ENCODE data around the gene POFUT2.
"Not testable (repeated sequence)": the region's sequence is repeated elsewhere in the genome, so short reads cannot be mapped to it uniquely, and the experiment has no call there.

Gene POFUT2

DNA sequence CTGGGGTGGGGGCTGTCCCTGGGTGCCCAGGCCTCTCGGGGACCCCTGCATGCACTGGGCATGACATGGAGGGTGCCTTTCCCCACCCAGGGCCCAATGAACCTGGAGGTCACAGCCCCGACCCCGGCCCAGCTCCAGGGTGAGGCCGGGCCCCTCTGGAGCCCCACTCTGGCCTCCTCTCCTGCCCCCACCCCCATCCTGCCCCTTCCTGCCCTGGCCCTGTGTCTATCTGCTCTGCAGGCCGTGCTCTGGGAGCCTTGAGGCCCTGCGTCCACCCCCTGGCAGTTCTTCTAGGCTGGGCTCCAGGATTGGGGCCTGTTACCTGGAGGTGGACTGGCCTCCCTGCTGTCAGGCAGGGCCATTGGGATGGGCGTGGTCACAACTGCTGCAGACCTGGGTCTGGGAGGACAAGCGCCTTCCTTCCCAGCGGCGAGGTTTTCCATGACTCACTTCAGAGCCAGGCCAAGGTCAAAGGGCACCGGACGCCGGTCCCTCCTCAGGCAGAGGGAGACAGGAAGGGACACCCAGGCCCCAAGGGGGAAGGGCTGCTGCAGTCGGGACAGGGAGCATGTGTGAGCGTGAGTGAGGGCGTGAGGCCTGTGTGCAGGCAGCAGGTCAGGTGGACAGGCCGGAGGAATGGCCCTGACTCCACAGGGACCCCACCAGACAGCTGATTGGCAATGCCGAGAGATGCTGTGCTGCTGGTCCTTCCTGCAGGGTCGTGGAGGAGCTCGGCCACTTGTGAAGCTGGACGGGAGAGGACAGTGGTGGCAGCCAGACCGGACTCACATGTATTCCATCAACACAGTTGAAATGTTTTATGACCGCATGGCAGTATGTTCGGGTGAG is 31.1 kb upstream of the POFUT2 start:
- Histone ChIP-seq H3K27me3 (ENCODE audit: control insufficient read depth in 2 of 2, insufficient read depth in 2 of 2, low read length in 2 of 2) (no peaks in the 10 kb centered on the region), H3K4me1 (ENCODE audit: control insufficient read depth in 2 of 2, insufficient read depth in 2 of 2, low read length in 2 of 2) (peaks cover 8 to 19% of the 10 kb centered on the region in 2 donors), H3K9me3 (ENCODE audit: control insufficient read depth in 2 of 2, low read length in 2 of 2) (no peaks in the 10 kb centered on the region), H3K27ac (ENCODE audit: low read depth in 2 of 2, low read length in 2 of 2) (peak overlapping the region; percentile 54 to 77), H3K4me3 (ENCODE audit: low read length in 2 of 2) (no peak overlapping the region), H3K36me3 (ENCODE audit: control insufficient read depth in 2 of 2, insufficient read depth in 2 of 2, low read length in 2 of 2) (no peaks in the 10 kb centered on the region), H3K9ac (ENCODE audit: low read depth in 1 of 2, low read length in 2 of 2) (no peak overlapping the region)

DNA sequence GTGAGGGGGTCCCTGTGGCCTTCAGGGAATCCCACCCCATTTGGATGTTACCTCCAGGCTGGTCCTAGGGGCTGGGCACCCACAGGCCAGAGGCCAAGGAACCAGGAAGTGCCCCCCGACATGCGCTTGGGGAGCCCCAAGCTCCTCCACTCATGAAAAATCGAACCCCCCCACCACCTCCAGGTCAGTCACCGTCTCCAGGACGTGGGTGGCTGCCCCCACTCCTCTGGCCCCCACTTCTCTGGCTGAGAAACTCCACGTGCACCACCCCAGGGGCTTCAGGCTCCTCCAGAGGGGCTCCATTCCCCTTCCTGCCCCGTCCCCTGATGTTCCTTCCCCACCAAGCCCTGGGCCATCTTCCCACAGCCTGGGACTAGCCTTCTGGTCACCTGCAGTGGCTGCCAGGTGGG is 30.5 kb upstream of the POFUT2 start:
- no peaks in the 10 kb centered on the region for H3K36me3 ChIP-seq (ENCODE audit: control insufficient read depth in 2 of 2, insufficient read depth in 2 of 2, low read length in 2 of 2)
- no peaks in the 10 kb centered on the region for H3K9me3 ChIP-seq (ENCODE audit: control insufficient read depth in 2 of 2, low read length in 2 of 2)
- peak overlapping the region; percentile 54 to 77 for H3K27ac ChIP-seq (ENCODE audit: low read depth in 2 of 2, low read length in 2 of 2)
- H3K4me3 ChIP-seq (ENCODE audit: low read length in 2 of 2), result no peak overlapping the region
- H3K27me3 ChIP-seq (ENCODE audit: control insufficient read depth in 2 of 2, insufficient read depth in 2 of 2, low read length in 2 of 2), result no peaks in the 10 kb centered on the region
- H3K9ac ChIP-seq (ENCODE audit: low read depth in 1 of 2, low read length in 2 of 2), result peak overlapping the region in 1 of 2 donors; percentile 2
- H3K4me1 ChIP-seq (ENCODE audit: control insufficient read depth in 2 of 2, insufficient read depth in 2 of 2, low read length in 2 of 2), result peaks cover 4 to 17% of the 10 kb centered on the region in 2 donors

DNA sequence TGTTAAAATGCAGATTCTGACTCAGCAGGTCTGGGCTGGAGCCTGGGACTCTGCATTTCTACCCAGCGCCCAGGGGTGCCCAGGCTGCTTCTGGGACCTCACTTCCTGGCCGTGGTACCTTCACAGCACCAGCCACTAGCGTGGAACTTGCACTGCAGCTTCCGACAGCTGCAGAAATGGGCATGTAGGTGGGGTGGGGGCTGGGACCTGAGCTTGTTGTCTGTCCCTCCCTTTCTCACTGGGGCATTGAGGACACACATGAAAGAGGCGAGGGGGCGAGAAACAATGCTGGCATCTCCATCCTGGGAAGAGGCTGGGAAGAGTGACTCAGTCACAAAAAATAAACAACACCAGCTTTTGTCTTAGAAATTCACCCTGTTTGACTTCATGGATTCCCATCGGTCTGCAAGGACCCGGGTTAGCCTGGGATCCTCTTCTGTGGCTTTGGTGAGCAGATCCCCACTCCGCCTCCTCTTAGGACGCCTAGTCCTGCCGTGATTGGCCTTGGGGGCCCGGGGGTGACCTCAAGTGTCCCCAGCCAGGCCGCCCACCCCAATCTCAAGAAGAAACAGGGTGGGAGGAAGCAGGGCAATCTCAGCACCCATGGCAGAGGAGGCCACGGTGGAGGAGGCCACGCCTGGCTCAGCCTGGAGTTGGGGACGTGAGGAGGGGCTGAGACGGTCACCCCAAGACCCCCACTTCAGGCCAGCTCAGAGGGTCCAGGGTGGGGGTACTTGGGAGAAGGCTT is 29.9 kb upstream of the POFUT2 start:
- Histone ChIP-seq H3K9ac (ENCODE audit: low read depth in 1 of 2, low read length in 2 of 2) (peak overlapping the region in 1 of 2 donors; percentile 2), H3K4me3 (ENCODE audit: low read length in 2 of 2) (no peak overlapping the region), H3K36me3 (ENCODE audit: control insufficient read depth in 2 of 2, insufficient read depth in 2 of 2, low read length in 2 of 2) (no peaks in the 10 kb centered on the region), H3K4me1 (ENCODE audit: control insufficient read depth in 2 of 2, insufficient read depth in 2 of 2, low read length in 2 of 2) (peaks cover 4 to 17% of the 10 kb centered on the region in 2 donors), H3K9me3 (ENCODE audit: control insufficient read depth in 2 of 2, low read length in 2 of 2) (no peaks in the 10 kb centered on the region), H3K27ac (ENCODE audit: low read depth in 2 of 2, low read length in 2 of 2) (peak overlapping the region; percentile 42 to 54), H3K27me3 (ENCODE audit: control insufficient read depth in 2 of 2, insufficient read depth in 2 of 2, low read length in 2 of 2) (no peaks in the 10 kb centered on the region)

DNA sequence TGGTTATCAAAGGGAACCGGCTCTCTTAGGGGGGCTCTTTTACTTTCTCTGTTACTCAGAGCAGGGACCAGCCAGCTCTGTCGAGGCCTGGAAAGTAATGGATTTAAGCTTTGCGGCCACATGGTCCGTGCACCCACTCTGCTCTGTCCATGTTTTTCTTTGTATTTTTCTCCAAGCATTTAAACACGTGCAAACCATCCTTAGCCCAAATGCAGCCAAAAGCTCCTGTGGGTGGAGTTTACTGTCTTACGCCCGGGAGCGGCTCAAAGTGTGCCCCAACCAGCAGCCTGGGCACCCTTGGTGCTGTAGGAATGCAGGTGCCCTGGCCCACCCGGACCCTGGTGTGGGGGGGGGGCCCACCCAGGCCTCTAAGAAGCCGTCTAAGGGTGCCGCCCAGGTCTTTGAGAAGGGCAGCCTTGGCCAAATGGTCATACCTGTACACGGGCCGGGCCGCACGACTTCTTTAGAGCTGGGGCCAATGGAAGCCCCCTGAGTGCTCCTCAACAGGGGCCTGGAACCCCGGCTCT is 29.2 kb upstream of the POFUT2 start:
- no peak overlapping the region for H3K4me3 ChIP-seq (ENCODE audit: low read length in 2 of 2)
- H3K27me3 ChIP-seq (ENCODE audit: control insufficient read depth in 2 of 2, insufficient read depth in 2 of 2, low read length in 2 of 2), result no peaks in the 10 kb centered on the region
- no peak overlapping the region for H3K9ac ChIP-seq (ENCODE audit: low read depth in 1 of 2, low read length in 2 of 2)
- no peaks in the 10 kb centered on the region for H3K36me3 ChIP-seq (ENCODE audit: control insufficient read depth in 2 of 2, insufficient read depth in 2 of 2, low read length in 2 of 2)
- H3K27ac ChIP-seq (ENCODE audit: low read depth in 2 of 2, low read length in 2 of 2), result peak overlapping the region; percentile 39 to 54
- peaks cover 0 to 17% of the 10 kb centered on the region in 2 donors for H3K4me1 ChIP-seq (ENCODE audit: control insufficient read depth in 2 of 2, insufficient read depth in 2 of 2, low read length in 2 of 2)
- no peaks in the 10 kb centered on the region for H3K9me3 ChIP-seq (ENCODE audit: control insufficient read depth in 2 of 2, low read length in 2 of 2)

DNA sequence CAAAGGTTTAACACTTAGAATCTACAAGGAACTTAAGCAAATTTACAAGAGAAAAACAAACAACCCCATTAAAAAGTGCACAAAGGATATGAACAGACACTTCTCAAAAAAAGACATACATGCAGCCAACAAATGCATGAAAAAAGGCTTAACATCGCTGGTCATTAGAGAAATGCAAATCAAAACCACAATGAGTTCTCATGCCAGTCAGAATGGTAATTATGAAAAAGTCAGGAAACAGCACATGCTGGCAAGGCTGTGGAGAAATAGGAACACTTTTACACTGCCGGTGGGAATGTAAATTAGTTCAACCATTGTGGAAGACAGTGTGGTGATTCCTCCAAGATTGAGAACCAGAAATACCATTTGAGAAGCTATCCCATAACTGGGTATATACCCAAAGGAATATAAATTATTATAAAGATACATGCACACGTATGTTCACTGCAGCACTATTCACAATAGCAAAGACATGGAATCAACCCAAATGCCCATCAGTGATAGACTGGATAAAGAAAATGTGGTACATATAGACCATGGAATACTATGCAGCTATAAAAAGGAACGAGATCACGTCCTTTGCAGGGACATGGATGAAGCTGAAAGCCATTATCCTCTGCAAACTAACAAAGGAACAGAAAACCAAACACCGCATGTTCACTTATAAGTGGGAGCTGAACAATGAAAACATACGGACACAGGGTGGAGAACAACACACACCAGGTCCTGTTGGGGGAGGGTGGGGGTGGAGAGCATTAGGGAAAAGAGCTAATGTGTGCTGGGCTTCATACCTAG is 28.2 kb upstream of the POFUT2 start:
- H3K27me3 ChIP-seq (ENCODE audit: control insufficient read depth in 2 of 2, insufficient read depth in 2 of 2, low read length in 2 of 2); H3K36me3 ChIP-seq (ENCODE audit: control insufficient read depth in 2 of 2, insufficient read depth in 2 of 2, low read length in 2 of 2); H3K9me3 ChIP-seq (ENCODE audit: control insufficient read depth in 2 of 2, low read length in 2 of 2); H3K27ac ChIP-seq (ENCODE audit: low read depth in 2 of 2, low read length in 2 of 2); H3K4me3 ChIP-seq (ENCODE audit: low read length in 2 of 2); H3K9ac ChIP-seq (ENCODE audit: low read depth in 1 of 2, low read length in 2 of 2): not testable (repeated sequence)
- H3K4me1 ChIP-seq (ENCODE audit: control insufficient read depth in 2 of 2, insufficient read depth in 2 of 2, low read length in 2 of 2), result peaks cover 0 to 17% of the 10 kb centered on the region in 2 donors

DNA sequence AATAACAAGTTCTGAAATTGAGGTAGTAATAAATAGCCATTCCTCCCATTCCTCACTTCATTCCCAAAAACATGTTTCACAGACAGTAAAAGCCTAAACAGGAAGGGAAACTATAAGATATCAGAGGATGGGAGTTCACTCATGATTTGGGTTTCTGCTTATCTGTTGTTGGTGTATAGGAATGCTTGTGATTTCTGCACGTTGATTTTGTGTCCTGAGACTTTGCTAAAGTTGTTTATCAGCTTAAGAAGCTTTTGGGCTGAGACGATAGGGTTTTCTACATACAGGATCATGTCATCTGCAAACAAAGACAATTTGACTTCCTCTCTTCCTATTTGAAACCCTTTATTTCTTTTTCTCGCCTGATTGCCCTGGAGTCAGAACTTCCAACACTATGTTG is 26.0 kb upstream of the POFUT2 start:
- Histone ChIP-seq H3K9ac (ENCODE audit: low read depth in 1 of 2, low read length in 2 of 2) (no peak overlapping the region), H3K4me3 (ENCODE audit: low read length in 2 of 2) (no peak overlapping the region), H3K36me3 (ENCODE audit: control insufficient read depth in 2 of 2, insufficient read depth in 2 of 2, low read length in 2 of 2) (no peaks in the 10 kb centered on the region)

DNA sequence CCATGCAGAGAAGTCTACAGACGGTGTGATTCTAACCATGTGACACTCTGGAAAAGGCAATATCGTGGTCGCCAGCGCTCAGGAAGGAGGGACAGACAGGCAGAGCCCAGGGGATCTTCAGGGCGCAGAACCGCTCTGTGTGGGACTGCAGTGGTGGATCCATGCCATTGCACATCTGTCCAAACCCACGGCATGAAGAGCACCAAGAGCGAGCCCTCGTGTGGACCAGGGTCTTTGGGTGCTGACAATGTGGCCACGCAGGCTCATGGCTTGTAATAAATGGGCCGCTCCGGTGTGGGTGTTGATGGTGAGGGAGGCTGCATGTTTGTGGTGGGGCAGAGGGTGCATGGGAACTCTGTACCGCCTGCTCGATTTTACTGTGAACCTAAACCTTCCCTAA is 25.3 kb upstream of the POFUT2 start:
- Histone ChIP-seq H3K4me3 (ENCODE audit: low read length in 2 of 2) (no peak overlapping the region), H3K27me3 (ENCODE audit: control insufficient read depth in 2 of 2, insufficient read depth in 2 of 2, low read length in 2 of 2) (no peaks in the 10 kb centered on the region), H3K27ac (ENCODE audit: low read depth in 2 of 2, low read length in 2 of 2) (no peak overlapping the region), H3K36me3 (ENCODE audit: control insufficient read depth in 2 of 2, insufficient read depth in 2 of 2, low read length in 2 of 2) (no peaks in the 10 kb centered on the region), H3K9ac (ENCODE audit: low read depth in 1 of 2, low read length in 2 of 2) (no peak overlapping the region), H3K4me1 (ENCODE audit: control insufficient read depth in 2 of 2, insufficient read depth in 2 of 2, low read length in 2 of 2) (peaks cover 11 to 12% of the 10 kb centered on the region in 2 donors), H3K9me3 (ENCODE audit: control insufficient read depth in 2 of 2, low read length in 2 of 2) (no peaks in the 10 kb centered on the region)

More for the DNA sequence above, 26.0 kb upstream of the POFUT2 start:
- H3K9me3 ChIP-seq (ENCODE audit: control insufficient read depth in 2 of 2, low read length in 2 of 2), result no peaks in the 10 kb centered on the region
- peaks cover 6 to 9% of the 10 kb centered on the region in 2 donors for H3K4me1 ChIP-seq (ENCODE audit: control insufficient read depth in 2 of 2, insufficient read depth in 2 of 2, low read length in 2 of 2)
- H3K27me3 ChIP-seq (ENCODE audit: control insufficient read depth in 2 of 2, insufficient read depth in 2 of 2, low read length in 2 of 2), result no peaks in the 10 kb centered on the region
- no peak overlapping the region for H3K27ac ChIP-seq (ENCODE audit: low read depth in 2 of 2, low read length in 2 of 2)

DNA sequence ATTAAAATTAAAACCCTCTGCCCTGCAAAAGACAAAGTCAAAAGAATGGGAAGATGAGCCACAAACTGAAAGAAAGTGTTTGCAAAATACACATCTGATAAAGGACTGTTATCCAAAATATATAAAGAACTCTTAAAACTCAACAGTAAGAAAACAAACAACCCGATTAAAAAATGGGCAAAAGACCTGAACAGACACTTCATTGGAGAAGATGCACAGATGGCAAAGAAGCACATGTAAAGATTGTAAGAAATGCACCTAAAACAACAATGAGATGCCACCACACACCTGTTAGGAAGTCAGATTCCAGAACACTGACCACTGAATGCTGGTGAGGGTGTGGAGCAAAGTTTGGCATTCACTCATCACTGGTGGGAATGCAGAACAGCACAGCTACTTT is 24.6 kb upstream of the POFUT2 start:
- H3K4me3 ChIP-seq (ENCODE audit: low read length in 2 of 2), result no peak overlapping the region
- no peak overlapping the region for H3K27ac ChIP-seq (ENCODE audit: low read depth in 2 of 2, low read length in 2 of 2)
- H3K4me1 ChIP-seq (ENCODE audit: control insufficient read depth in 2 of 2, insufficient read depth in 2 of 2, low read length in 2 of 2), result peaks cover 11% of the 10 kb centered on the region in 2 donors
- H3K36me3 ChIP-seq (ENCODE audit: control insufficient read depth in 2 of 2, insufficient read depth in 2 of 2, low read length in 2 of 2), result no peaks in the 10 kb centered on the region
- H3K9me3 ChIP-seq (ENCODE audit: control insufficient read depth in 2 of 2, low read length in 2 of 2), result no peaks in the 10 kb centered on the region
- no peaks in the 10 kb centered on the region for H3K27me3 ChIP-seq (ENCODE audit: control insufficient read depth in 2 of 2, insufficient read depth in 2 of 2, low read length in 2 of 2)
- no peak overlapping the region for H3K9ac ChIP-seq (ENCODE audit: low read depth in 1 of 2, low read length in 2 of 2)

DNA sequence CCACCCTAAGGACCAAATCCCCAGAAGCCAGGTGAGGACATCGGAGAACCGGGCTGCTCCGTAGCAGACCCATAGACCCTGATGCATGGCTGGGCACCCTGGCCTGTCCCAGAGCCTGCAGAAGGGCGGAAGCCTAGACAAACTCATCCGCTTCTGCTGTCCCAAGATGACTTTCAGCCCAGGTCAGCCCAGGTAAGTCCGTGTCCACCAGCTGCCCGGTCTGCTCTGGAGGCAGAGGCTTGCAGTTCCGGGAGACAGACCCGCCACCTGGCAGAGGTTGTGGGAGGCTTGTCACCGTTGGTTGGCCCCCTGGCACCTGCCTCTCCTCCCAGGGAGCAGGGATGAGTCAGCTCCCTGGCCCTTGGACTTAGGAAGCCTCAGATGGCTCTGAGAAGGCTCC is 22.8 kb upstream of the POFUT2 start:
- no peak overlapping the region for H3K27ac ChIP-seq (ENCODE audit: low read depth in 2 of 2, low read length in 2 of 2)
- no peaks in the 10 kb centered on the region for H3K36me3 ChIP-seq (ENCODE audit: control insufficient read depth in 2 of 2, insufficient read depth in 2 of 2, low read length in 2 of 2)
- H3K4me3 ChIP-seq (ENCODE audit: low read length in 2 of 2), result no peak overlapping the region
- H3K9ac ChIP-seq (ENCODE audit: low read depth in 1 of 2, low read length in 2 of 2), result no peak overlapping the region
- no peaks in the 10 kb centered on the region for H3K27me3 ChIP-seq (ENCODE audit: control insufficient read depth in 2 of 2, insufficient read depth in 2 of 2, low read length in 2 of 2)
- H3K9me3 ChIP-seq (ENCODE audit: control insufficient read depth in 2 of 2, low read length in 2 of 2), result no peaks in the 10 kb centered on the region
- peaks cover 11 to 15% of the 10 kb centered on the region in 2 donors for H3K4me1 ChIP-seq (ENCODE audit: control insufficient read depth in 2 of 2, insufficient read depth in 2 of 2, low read length in 2 of 2)

Data from mucosa of rectum (tissue), 2 donors.